Activated CD8-positive, alpha-beta T cell treated with anti-CD3 and anti-CD28 coated beads, Interleukin-2, amount 10 ng/mL, durations not matched to agents 7 days and 5 days (primary cell): ENCODE results near the gene ADA. TPM values are rescaled to one million over a fixed set of nuclear protein-coding genes. Genes with fewer than 3 reads are reported as not detected.

Experiments used
- ATAC-seq: fragments of 150-1000 bp; cut with Tn5 transposase; one replicate; pipeline ENCODE4 v1.10.0; 2021; ENCODE audit warnings: moderate library complexity
- CTCF ChIA-PET: fragments of 350-600 bp; sonication (Branson Sonifier 250); formaldehyde crosslinking; loops from one replicate; lab custom pipeline; 2021; ENCODE audit warnings: antibody characterized with exemption; lab: Charles Lee
- POLR2A ChIA-PET: fragments of 350-600 bp; sonication (Branson Sonifier 250); formaldehyde crosslinking; loops from one replicate; lab custom pipeline; 2021; ENCODE audit warnings: antibody characterized with exemption; lab: Charles Lee
- DNase-seq: peaks from one replicate; pipeline ENCODE4 v3.0.0-alpha.2; 2020
- H3K27ac Mint-ChIP-seq: one replicate; pipeline ENCODE4 v1.8.0; 2021; ENCODE audit warnings: mild to moderate bottlenecking, mixed read lengths
- H3K27me3 Mint-ChIP-seq: one replicate; pipeline ENCODE4 v1.8.0; 2021; ENCODE audit warnings: low read depth, mixed read lengths
- H3K36me3 Mint-ChIP-seq: one replicate; pipeline ENCODE4 v1.8.0; 2021; ENCODE audit warnings: low read depth, mixed read lengths
- H3K4me1 Mint-ChIP-seq: one replicate; pipeline ENCODE4 v1.8.0; 2021; ENCODE audit warnings: low read depth, mixed read lengths
- H3K4me3 Mint-ChIP-seq: one replicate; pipeline ENCODE4 v1.8.0; 2021; ENCODE audit warnings: mild to moderate bottlenecking, mixed read lengths
- H3K9me3 Mint-ChIP-seq: one replicate; pipeline ENCODE4 v1.8.0; 2022; ENCODE audit warnings: mixed read lengths; ENCODE audit not compliant: insufficient read depth
- total RNA-seq, 2 experiments: library from RNA; stranded (reverse); gene quantifications; one replicate each; pipeline ENCODE4 v1.2.3, GENCODE V29; 2021

ADA gene
- total RNA-seq, 2 experiments from 2014 or later: 110 to 112 TPM

GRCh38 chr20:44576297-44576696 lies 75.2 kb downstream of the ADA start:
- H3K9me3 Mint-ChIP-seq: no peaks in the 10 kb centered on the region
- H3K27me3 Mint-ChIP-seq: no peaks in the 10 kb centered on the region
- ChIA-PET POLR2A (no interaction called here), CTCF (interaction anchor here (1.3 to 1.8 kb wide), 6 partner anchors 10 to 191 kb away, joined by 3 to 7 read pairs (median 4); partner anchors contain the start of gene SERINC3)
- ATAC-seq (no peak), DNase-seq (peak; percentile 36)
- no peak overlapping the region for H3K4me3 Mint-ChIP-seq
- no peak overlapping the region for H3K27ac Mint-ChIP-seq
- no peaks in the 10 kb centered on the region for H3K36me3 Mint-ChIP-seq
- peaks cover 26% of the 10 kb centered on the region for H3K4me1 Mint-ChIP-seq

DNA sequence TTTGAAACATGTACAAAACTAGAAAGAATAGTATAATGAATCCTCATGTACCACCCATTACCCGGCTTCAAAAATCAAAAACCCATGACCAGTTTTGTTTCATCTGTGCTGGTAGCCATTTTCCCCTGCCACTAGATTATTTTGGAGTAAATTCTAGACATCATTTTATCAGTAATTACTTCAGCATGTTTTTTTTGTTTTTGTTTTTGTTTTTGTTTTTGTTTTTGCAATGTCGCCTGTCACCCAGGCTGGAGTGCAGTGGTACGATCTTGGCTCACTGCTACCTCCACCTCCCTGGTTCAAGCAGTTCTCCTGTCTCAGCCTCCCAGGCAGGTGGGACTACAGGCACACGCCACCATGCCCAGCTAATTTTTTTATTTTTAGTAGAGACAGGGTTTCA lies 77.1 kb downstream of the ADA start:
- Mint-ChIP-seq H3K27ac (no peak overlapping the region), H3K9me3 (no peaks in the 10 kb centered on the region), H3K36me3 (no peaks in the 10 kb centered on the region), H3K4me3 (no peak overlapping the region), H3K27me3 (no peaks in the 10 kb centered on the region), H3K4me1 (peaks cover 25% of the 10 kb centered on the region)
- ChIA-PET CTCF (interaction anchor here (1.8 kb wide), 1 partner anchor 24 kb away, joined by 5 read pairs; no protein-coding TSS in a partner anchor), POLR2A (no interaction called here)
- ATAC-seq: no peak
- no peak for DNase-seq

- Mint-ChIP-seq H3K9me3 (no peaks in the 10 kb centered on the region), H3K4me3 (no peak overlapping the region), H3K36me3 (no peaks in the 10 kb centered on the region), H3K4me1 (peaks cover 25% of the 10 kb centered on the region), H3K27ac (no peak overlapping the region), H3K27me3 (no peaks in the 10 kb centered on the region)
- no peak for DNase-seq
- no peak for ATAC-seq
- CTCF ChIA-PET: interaction anchor here (1.0 to 1.4 kb wide), 2 partner anchors 37 to 110 kb away, joined by 3 to 5 read pairs; no protein-coding TSS in a partner anchor
- POLR2A ChIA-PET: no interaction called here
Measured at GRCh38 chr20:44573501-44573869, 78.0 kb downstream of the ADA start.

DNA sequence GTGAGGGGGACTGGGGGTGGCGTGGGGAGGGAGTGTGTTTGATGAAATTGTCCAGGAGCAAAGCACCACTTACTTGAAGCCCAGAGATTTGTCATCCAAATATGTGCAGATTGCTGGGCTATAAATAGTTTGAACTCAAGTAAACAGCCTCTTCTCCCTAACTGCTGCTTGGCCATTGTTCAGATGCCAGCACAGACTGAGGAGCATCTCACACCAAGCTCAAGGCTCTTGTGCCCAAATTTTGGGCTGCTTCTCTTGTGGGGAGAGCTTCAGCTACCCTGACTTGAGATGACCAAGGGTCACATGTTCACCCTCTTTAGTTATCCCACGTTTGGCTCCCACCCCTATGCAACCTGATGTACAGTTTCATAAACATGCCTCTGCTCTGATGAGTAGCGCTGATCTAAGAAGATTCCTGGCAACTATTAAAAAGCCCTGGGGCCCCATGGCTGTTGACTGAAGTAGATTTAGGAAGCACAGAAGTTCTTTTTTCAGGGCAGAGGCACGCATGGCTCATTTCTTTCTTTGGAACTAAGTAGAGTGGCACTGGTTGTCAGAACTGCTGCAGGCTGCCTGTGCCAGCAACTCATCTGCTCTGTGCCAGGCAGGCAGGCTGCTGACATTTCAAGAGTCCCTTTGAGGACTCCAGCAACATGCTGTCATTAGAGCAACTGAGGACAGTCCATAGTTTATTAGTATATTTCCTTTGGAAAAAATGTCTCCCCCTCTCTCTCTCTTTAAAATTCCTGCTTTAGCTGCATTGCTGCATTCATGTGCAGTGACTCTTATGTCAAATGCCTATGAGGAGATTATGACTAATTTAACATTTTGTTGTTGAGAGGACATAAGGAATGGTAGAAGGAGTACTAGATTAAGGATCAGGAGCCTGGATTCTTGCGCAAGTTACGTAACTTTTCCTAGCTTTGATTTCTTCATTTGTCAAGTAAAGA lies 78.7 kb downstream of the ADA start:
- no peak for DNase-seq
- ChIA-PET CTCF (interaction anchor here (1.0 to 1.4 kb wide), 2 partner anchors 38 to 110 kb away, joined by 3 to 5 read pairs; no protein-coding TSS in a partner anchor), POLR2A (no interaction called here)
- Mint-ChIP-seq H3K27me3 (no peaks in the 10 kb centered on the region), H3K36me3 (no peaks in the 10 kb centered on the region), H3K9me3 (no peaks in the 10 kb centered on the region), H3K4me1 (peaks cover 25% of the 10 kb centered on the region), H3K27ac (no peak overlapping the region), H3K4me3 (no peak overlapping the region)
- no peak for ATAC-seq

DNA sequence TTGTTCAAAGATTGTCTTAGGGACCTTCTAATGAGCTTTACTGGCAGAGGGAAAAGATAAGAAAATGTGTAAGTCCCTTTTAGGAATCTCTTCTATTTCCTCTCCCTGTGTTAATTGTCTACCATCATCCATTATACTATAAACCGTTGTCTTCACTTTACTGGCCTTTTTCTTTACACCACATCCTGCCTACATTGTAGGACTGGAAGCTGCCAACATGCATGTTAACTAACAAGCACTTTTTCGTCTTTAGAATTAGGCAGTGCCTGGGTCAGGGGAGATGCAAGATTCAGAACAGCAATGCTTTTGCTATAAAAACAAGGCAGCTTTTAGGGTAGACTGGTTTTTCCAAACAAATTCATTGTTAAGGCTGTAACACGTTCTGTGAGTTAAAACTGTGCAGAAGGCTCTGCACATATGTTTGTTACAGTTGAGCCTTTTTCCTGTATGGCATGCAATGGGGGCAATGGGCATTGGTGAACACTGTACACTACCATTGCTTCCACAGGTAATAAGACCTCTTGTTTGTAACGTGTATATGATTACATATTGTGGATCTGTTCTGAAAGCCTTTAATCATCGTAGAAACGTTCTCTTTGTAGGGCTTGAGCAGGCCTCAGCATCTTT lies 80.0 kb downstream of the ADA start:
- ATAC-seq (peak; percentile 49), DNase-seq (no peak)
- peaks cover 15% of the 10 kb centered on the region for H3K4me1 Mint-ChIP-seq
- ChIA-PET CTCF (interaction anchor here (1.0 to 1.4 kb wide), 3 partner anchors 26 to 39 kb away, joined by 3 to 4 read pairs (median 3); no protein-coding TSS in a partner anchor), POLR2A (interaction anchor here (0.6 to 0.7 kb wide), 2 partner anchors 249 to 340 kb away, joined by 3 to 4 read pairs; no protein-coding TSS in a partner anchor)
- H3K27me3 Mint-ChIP-seq: no peaks in the 10 kb centered on the region
- H3K36me3 Mint-ChIP-seq: no peaks in the 10 kb centered on the region
- no peaks in the 10 kb centered on the region for H3K9me3 Mint-ChIP-seq
- no peak overlapping the region for H3K4me3 Mint-ChIP-seq
- H3K27ac Mint-ChIP-seq: peak overlapping the region; percentile 45

DNA sequence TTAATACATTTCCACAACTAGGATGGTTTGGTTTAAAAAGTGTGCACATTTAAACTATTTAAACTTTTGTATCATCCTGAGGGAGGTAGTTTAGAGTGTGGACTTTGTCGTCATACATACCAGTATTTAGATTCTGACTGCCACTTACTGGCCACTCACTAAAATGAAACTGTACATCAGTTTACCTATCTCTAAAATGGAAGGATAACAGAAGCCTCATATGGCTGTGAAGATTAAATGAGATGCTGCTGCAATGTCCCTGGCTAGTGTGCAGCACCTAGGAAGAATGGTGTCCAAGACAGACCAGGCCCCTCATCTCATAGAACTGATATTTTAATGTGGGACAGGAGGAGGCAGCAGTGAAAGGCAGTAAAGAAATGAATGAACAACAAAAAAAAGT lies 81.1 kb downstream of the ADA start:
- no peak overlapping the region for H3K4me3 Mint-ChIP-seq
- H3K36me3 Mint-ChIP-seq: no peaks in the 10 kb centered on the region
- no peak overlapping the region for H3K27ac Mint-ChIP-seq
- ChIA-PET CTCF (interaction anchor here (0.6 to 1.4 kb wide), 2 partner anchors 27 to 32 kb away, joined by 3 to 4 read pairs; no protein-coding TSS in a partner anchor), POLR2A (no interaction called here)
- no peaks in the 10 kb centered on the region for H3K27me3 Mint-ChIP-seq
- no peak for ATAC-seq
- H3K4me1 Mint-ChIP-seq: peaks cover 10% of the 10 kb centered on the region
- no peak for DNase-seq
- no peaks in the 10 kb centered on the region for H3K9me3 Mint-ChIP-seq

Other genes with a start within 250 kb of the ADA start
- 10 to 100 TPM; 18.0 to 18.4 TPM for gene TTPAL, start 175.8 kb downstream of the ADA start, total RNA-seq
- gene SERINC3, start 129.6 kb downstream of the ADA start, total RNA-seq: 10 to 100 TPM; 56.3 to 57.8 TPM
- 1 to 10 TPM; 2.1 to 2.2 TPM for gene PKIG, start 69.1 kb downstream of the ADA start, total RNA-seq
- gene CCN5, start 63.7 kb upstream of the ADA start, total RNA-seq: not detected
- gene KCNK15, start 94.2 kb upstream of the ADA start, total RNA-seq: not detected
- not detected for gene RIMS4, start 158.8 kb upstream of the ADA start, total RNA-seq
- 100 to 1,000 TPM; 228 to 235 TPM for gene YWHAB, start 234.0 kb upstream of the ADA start, total RNA-seq